Suprapubic skin (tissue), 4 donors: ENCODE data around the gene CASQ2. TPM values are rescaled to one million over a fixed set of nuclear protein-coding genes. Genes with fewer than 3 reads are reported as not detected.

ENCODE experiments used
- DNase-seq, 2 donors: peaks; one replicate each; pipeline ENCODE4 v3.0.0-alpha.2; 2019; ENCODE audit warnings: low spot score in 2 of 2
- H3K27ac ChIP-seq: fragments of 200-600 bp; sonication (generic); one replicate; pipeline ENCODE4 v1.5.1; 2019
- H3K27me3 ChIP-seq: fragments of 200-600 bp; sonication (generic); one replicate; pipeline ENCODE4 v1.5.1; 2019
- H3K36me3 ChIP-seq: fragments of 200-600 bp; sonication (generic); one replicate; pipeline ENCODE4 v1.5.1; 2019
- H3K4me1 ChIP-seq: fragments of 200-600 bp; sonication (generic); one replicate; pipeline ENCODE4 v1.5.1; 2019
- H3K4me3 ChIP-seq: fragments of 200-600 bp; sonication (generic); one replicate; pipeline ENCODE4 v1.5.1; 2019; ENCODE audit warnings: mild to moderate bottlenecking
- H3K9me3 ChIP-seq: fragments of 200-600 bp; sonication (generic); one replicate; pipeline ENCODE4 v1.5.1; 2019
- CTCF ChIP-seq, 2 donors: fragments of 200-600 bp in 1 of 2; fragments of 450-650 bp in 1 of 2; sonication (generic) in 1 of 2; IDR thresholded peaks; one replicate each; pipeline ENCODE4 v1.5.1; 2016 to 2019; ENCODE audit warnings: antibody characterized with exemption in 2 of 2, mild to moderate bottlenecking in 1 of 2, moderate library complexity in 1 of 2
- EP300 ChIP-seq: sonication (generic); formaldehyde crosslinking; IDR thresholded peaks from one replicate; pipeline ENCODE4 v1.6.1; 2017; ENCODE audit warnings: antibody characterized with exemption
- POLR2A ChIP-seq, 2 donors: fragments of 450-650 bp; IDR thresholded peaks; one replicate each; pipeline ENCODE4 v1.6.1; 2017; ENCODE audit warnings: antibody characterized with exemption in 2 of 2, mild to moderate bottlenecking in 2 of 2, moderate library complexity in 2 of 2
- POLR2AphosphoS5 ChIP-seq, 3 donors: sonication (generic); formaldehyde crosslinking; IDR thresholded peaks; one replicate each; pipeline ENCODE4 v1.6.1; 2017; ENCODE audit warnings: antibody characterized with exemption in 3 of 3
- WGBS: methylation state at CpG from one replicate; pipeline ENCODE4 v1.1.5; 2018; 5-methylcytosine and 5-hydroxymethylcytosine counted together
- total RNA-seq, 4 donors: library from RNA; depleted of rRNA; stranded (reverse); fragments of >200 nt; gene quantifications; one replicate each; pipeline ENCODE4 v1.1.0, GENCODE V29; 2016

CASQ2 gene
- total RNA-seq, 4 donors from 2014 or later, result 1.5 to 3.6 (median 2.5) TPM

- Histone ChIP-seq H3K27me3 (no peaks in the 10 kb centered on the region), H3K9me3 (no peaks in the 10 kb centered on the region), H3K27ac (no peak overlapping the region), H3K36me3 (no peaks in the 10 kb centered on the region), H3K4me3 (no peak overlapping the region), H3K4me1 (peaks cover 22% of the 10 kb centered on the region)
- 53% methylated on average over 8 of the region's 8 CpGs for WGBS
- TF ChIP-seq CTCF (IDR thresholded peaks at IDR 0.05), result peak; percentile 18 to 53
- TF ChIP-seq POLR2AphosphoS5 (IDR thresholded peaks at IDR 0.05), result no peak
- no peak for TF ChIP-seq EP300
- no peak for TF ChIP-seq POLR2A (IDR thresholded peaks at IDR 0.05)
- DNase-seq, result no peak
Measured at GRCh38 chr1:115706587-115707425, 61.7 kb downstream of the CASQ2 start.

GRCh38 chr1:115705963-115706362 lies 62.6 kb downstream of the CASQ2 start:
- Histone ChIP-seq H3K4me3 (no peak overlapping the region), H3K4me1 (peaks cover 14% of the 10 kb centered on the region), H3K27ac (no peak overlapping the region), H3K36me3 (no peaks in the 10 kb centered on the region), H3K9me3 (no peaks in the 10 kb centered on the region), H3K27me3 (no peaks in the 10 kb centered on the region)
- 65% methylated on average over 9 of the region's 9 CpGs for WGBS
- TF ChIP-seq POLR2AphosphoS5 (IDR thresholded peaks at IDR 0.05), result no peak
- no peak for TF ChIP-seq CTCF (IDR thresholded peaks at IDR 0.05)
- TF ChIP-seq EP300, result no peak
- no peak for TF ChIP-seq POLR2A (IDR thresholded peaks at IDR 0.05)
- DNase-seq, result no peak

DNA sequence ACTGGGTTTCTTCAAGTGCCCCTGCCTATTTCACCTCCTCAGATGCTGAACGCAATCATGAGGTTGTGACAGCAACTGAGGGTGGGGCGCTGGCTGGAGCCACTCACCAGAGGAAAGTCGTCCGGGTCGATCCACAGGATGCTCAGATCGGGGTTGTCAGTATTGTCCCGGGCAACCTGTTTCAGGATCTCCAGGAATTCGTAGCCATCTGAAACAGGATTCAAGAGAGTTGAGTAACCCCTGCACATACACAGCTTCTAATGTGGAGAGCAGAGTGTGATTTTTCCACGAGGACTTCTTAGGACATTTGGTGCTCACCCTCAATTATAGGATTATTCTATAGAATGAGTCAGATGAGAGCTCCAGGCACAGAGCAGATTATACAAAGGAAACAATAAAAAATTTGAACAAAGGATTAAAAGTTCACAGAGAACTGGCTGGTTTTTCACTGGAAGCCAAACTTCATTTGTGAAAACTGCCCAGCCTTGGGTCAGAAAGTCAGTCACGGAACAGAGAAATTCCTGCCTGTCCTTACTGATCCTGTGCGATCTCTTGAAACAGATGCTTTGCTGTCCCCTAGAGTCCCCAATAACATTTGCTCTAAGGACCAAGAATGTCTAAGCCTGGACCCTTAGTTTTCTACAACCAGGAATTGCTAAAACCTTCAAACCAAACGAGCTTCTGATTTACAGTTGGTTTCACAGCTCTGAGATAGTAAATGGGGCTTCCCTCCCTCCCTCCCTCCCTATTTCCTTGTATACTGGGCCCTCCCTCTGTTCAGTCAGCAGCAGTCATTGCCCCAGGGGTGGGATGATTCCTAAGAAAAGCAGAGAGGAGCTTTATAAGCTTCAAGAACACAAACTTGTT lies 63.2 kb downstream of the CASQ2 start:
- no peak overlapping the region for H3K27ac ChIP-seq
- H3K36me3 ChIP-seq, result no peaks in the 10 kb centered on the region
- peaks cover 12% of the 10 kb centered on the region for H3K4me1 ChIP-seq
- TF ChIP-seq POLR2A (IDR thresholded peaks at IDR 0.05) (no peak), POLR2AphosphoS5 (IDR thresholded peaks at IDR 0.05) (no peak), EP300 (no peak), CTCF (IDR thresholded peaks at IDR 0.05) (no peak)
- no peak overlapping the region for H3K4me3 ChIP-seq
- no peaks in the 10 kb centered on the region for H3K9me3 ChIP-seq
- H3K27me3 ChIP-seq, result no peaks in the 10 kb centered on the region
- 82% methylated on average over 12 of the region's 12 CpGs for WGBS
- DNase-seq, result no peak

- H3K4me1 ChIP-seq, result peaks cover 12% of the 10 kb centered on the region
- H3K4me3 ChIP-seq, result no peak overlapping the region
- no peak overlapping the region for H3K27ac ChIP-seq
- H3K9me3 ChIP-seq, result no peaks in the 10 kb centered on the region
- TF ChIP-seq CTCF (IDR thresholded peaks at IDR 0.05), result no peak
- no peak for TF ChIP-seq EP300
- no peak for TF ChIP-seq POLR2AphosphoS5 (IDR thresholded peaks at IDR 0.05)
- TF ChIP-seq POLR2A (IDR thresholded peaks at IDR 0.05), result no peak
- H3K27me3 ChIP-seq, result no peaks in the 10 kb centered on the region
- no peak for DNase-seq
- no peaks in the 10 kb centered on the region for H3K36me3 ChIP-seq
- 57% methylated on average over 3 of the region's 3 CpGs for WGBS
Measured at GRCh38 chr1:115702959-115703358, 65.6 kb downstream of the CASQ2 start.

- DNase-seq, result no peak
- no peak overlapping the region for H3K4me3 ChIP-seq
- H3K27ac ChIP-seq, result no peak overlapping the region
- H3K4me1 ChIP-seq, result peaks cover 5% of the 10 kb centered on the region
- TF ChIP-seq POLR2AphosphoS5 (IDR thresholded peaks at IDR 0.05), result no peak
- no peak for TF ChIP-seq EP300
- TF ChIP-seq CTCF (IDR thresholded peaks at IDR 0.05), result no peak
- no peak for TF ChIP-seq POLR2A (IDR thresholded peaks at IDR 0.05)
- 80% methylated on average over 3 of the region's 3 CpGs for WGBS
- no peaks in the 10 kb centered on the region for H3K27me3 ChIP-seq
- no peaks in the 10 kb centered on the region for H3K9me3 ChIP-seq
- H3K36me3 ChIP-seq, result no peaks in the 10 kb centered on the region
Measured at GRCh38 chr1:115701090-115701489, 67.4 kb downstream of the CASQ2 start.
